GM23248 (cell line): ENCODE measurements around the gene ZMAT5. TPM values are rescaled to one million over a fixed set of nuclear protein-coding genes. Genes with fewer than 3 reads are reported as not detected.
A peak's percentile ranks its signal among the peaks of the same experiment; 100 is the strongest.

ENCODE experiments used
- DNase-seq: peaks from one replicate; pipeline ENCODE4 v3.0.0-alpha.2; 2015
- H2AFZ ChIP-seq: fragments of 200-600 bp; sonication (generic); 2 replicates; pipeline ENCODE4 v1.6.1; 2016; ENCODE audit warnings: antibody characterized with exemption
- H3F3A ChIP-seq: fragments of 200-600 bp; sonication (generic); 2 replicates; pipeline ENCODE4 v1.6.1; 2016; ENCODE audit warnings: mild to moderate bottlenecking, antibody characterized with exemption, mixed run types; ENCODE audit not compliant: insufficient read depth
- H3K27ac ChIP-seq: fragments of 200-600 bp; sonication (generic); 2 replicates; pipeline ENCODE4 v1.5.1; 2016; ENCODE audit warnings: mild to moderate bottlenecking
- H3K27me3 ChIP-seq: fragments of 200-600 bp; sonication (generic); replicated peaks from 2 replicates; pipeline ENCODE4 v1.6.1; 2016; ENCODE audit warnings: mild to moderate bottlenecking; ENCODE audit not compliant: insufficient read depth
- H3K36me3 ChIP-seq: fragments of 200-600 bp; sonication (generic); 2 replicates; pipeline ENCODE4 v1.6.1; 2016; ENCODE audit warnings: low read depth, mild to moderate bottlenecking
- H3K4me1 ChIP-seq: fragments of 200-600 bp; sonication (generic); 2 replicates; pipeline ENCODE4 v1.6.1; 2016; ENCODE audit warnings: mild to moderate bottlenecking; ENCODE audit not compliant: insufficient read depth
- H3K4me2 ChIP-seq: fragments of 200-600 bp; sonication (generic); one replicate; pipeline ENCODE4 v1.6.1; 2016; ENCODE audit warnings: mild to moderate bottlenecking; ENCODE audit not compliant: unreplicated experiment
- H3K4me3 ChIP-seq: fragments of 200-600 bp; sonication (generic); 2 replicates; pipeline ENCODE4 v1.5.1; 2016; ENCODE audit warnings: mild to moderate bottlenecking
- H3K79me2 ChIP-seq: fragments of 200-600 bp; sonication (generic); 2 replicates; pipeline ENCODE4 v1.6.1; 2016; ENCODE audit warnings: mild to moderate bottlenecking; ENCODE audit not compliant: insufficient read depth
- H3K9ac ChIP-seq: fragments of 200-600 bp; sonication (generic); 2 replicates; pipeline ENCODE4 v1.6.1; 2016; ENCODE audit warnings: mild to moderate bottlenecking
- H3K9me2 ChIP-seq: fragments of 200-600 bp; sonication (generic); 2 replicates; pipeline ENCODE4 v1.6.1; 2016; ENCODE audit warnings: mixed run types, mild to moderate bottlenecking, moderate library complexity; ENCODE audit not compliant: insufficient read depth
- H3K9me3 ChIP-seq: fragments of 200-600 bp; sonication (generic); one replicate; pipeline ENCODE4 v1.6.1; 2017; ENCODE audit warnings: low read depth
- H4K20me1 ChIP-seq: fragments of 200-600 bp; sonication (generic); 2 replicates; pipeline ENCODE4 v1.6.0; 2016; ENCODE audit not compliant: insufficient read depth
- EZH2 ChIP-seq: fragments of 200-600 bp; sonication (generic); IDR thresholded peaks from 2 replicates; pipeline ENCODE4 v1.6.1; 2018; ENCODE audit warnings: antibody characterized with exemption, mild to moderate bottlenecking; ENCODE audit not compliant: insufficient read depth, poor library complexity, severe bottlenecking
- EZH2phosphoT487 ChIP-seq: fragments of 200-600 bp; sonication (generic); IDR thresholded peaks from 2 replicates; pipeline ENCODE4 v1.6.1; 2018; ENCODE audit warnings: antibody characterized with exemption, moderate library complexity, mild to moderate bottlenecking, low read depth; ENCODE audit not compliant: insufficient read depth
- WGBS, 2 experiments: methylation state at CpG; one replicate each; pipeline ENCODE4 v1.1.6; 2015 to 2017; ENCODE audit warnings: low lambda C conversion rate in 2 of 2, low coverage in 1 of 2; ENCODE audit errors: missing lambda C conversion rate in 2 of 2; 5-methylcytosine and 5-hydroxymethylcytosine counted together
- in situ Hi-C: fragments of 300-500 bp; cut with MboI; formaldehyde crosslinking; loops from 2 replicates; pipeline ENCODE4 v1.15.0; 2020
- polyA plus RNA-seq: library from polyadenylated mRNA; unstranded; fragments of >200 nt; fragmentation: Nextera tagmentation; extraction: Ambion mirVana; gene quantifications from 2 replicates; pipeline ENCODE4 v1.2.1, GENCODE V29; 2016
- total RNA-seq: library from RNA; depleted of rRNA; stranded (reverse); fragments of >200 nt; shearing (Covaris generic); gene quantifications from 2 replicates; pipeline ENCODE4 v1.2.3, GENCODE V29; 2014

Gene ZMAT5
- total and polyA plus RNA-seq, 2 experiments from 2014 or later, result 11.3 to 35.8 TPM

DNA sequence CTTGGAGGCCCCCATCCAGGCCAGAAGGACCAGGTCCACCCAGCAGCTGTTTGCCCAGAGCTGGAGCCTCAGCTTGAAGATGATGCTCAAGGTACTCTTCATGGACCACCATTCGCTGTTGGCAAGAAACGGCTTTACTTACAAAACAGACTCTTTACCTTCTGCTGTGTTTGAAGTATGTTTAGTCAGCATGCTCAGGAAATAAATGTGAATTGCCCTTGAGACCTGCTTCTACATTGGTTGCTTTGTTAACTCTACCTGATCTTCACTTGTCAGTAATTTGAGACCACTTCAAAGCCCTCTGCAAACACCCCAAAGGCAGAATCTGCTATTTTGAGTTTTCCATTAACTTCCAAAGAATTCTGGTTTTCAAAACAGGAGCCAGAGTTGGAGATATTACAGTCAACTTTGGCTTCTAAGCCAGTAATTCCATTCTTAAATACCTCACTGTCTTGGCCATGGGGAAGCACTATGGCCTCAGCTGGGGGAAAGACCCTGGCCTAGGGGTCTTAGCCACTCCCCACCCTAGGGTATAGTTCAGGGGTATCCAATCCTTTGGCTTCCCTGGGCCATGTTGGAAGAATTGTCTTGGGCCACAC, 3.0 kb upstream of the ZMAT5 start:
- peaks cover 24% of the 10 kb centered on the region for H3K4me1 ChIP-seq
- no peaks in the 10 kb centered on the region for H3K9me3 ChIP-seq
- H4K20me1 ChIP-seq, result no peaks in the 10 kb centered on the region
- 72 to 84% methylated on average over 2 of the region's 2 CpGs for WGBS, 2 experiments
- in situ Hi-C loops, result no loop called here
- H3K27me3 ChIP-seq, result no peaks in the 10 kb centered on the region
- peaks cover 9% of the 10 kb centered on the region; the same call in 1 of the 2 replicates for H3K36me3 ChIP-seq
- no peak overlapping the region for H2AFZ ChIP-seq
- no peaks in the 10 kb centered on the region for H3K9me2 ChIP-seq
- no peak overlapping the region for H3K9ac ChIP-seq
- peaks cover 45% of the 10 kb centered on the region for H3K79me2 ChIP-seq
- TF ChIP-seq EZH2 (no peak), EZH2phosphoT487 (no peak)
- no peak overlapping the region for H3K4me3 ChIP-seq
- no peak overlapping the region for H3K27ac ChIP-seq
- DNase-seq, result no peak
- no peak overlapping the region for H3K4me2 ChIP-seq
- peaks cover 25% of the 10 kb centered on the region for H3F3A ChIP-seq

DNA sequence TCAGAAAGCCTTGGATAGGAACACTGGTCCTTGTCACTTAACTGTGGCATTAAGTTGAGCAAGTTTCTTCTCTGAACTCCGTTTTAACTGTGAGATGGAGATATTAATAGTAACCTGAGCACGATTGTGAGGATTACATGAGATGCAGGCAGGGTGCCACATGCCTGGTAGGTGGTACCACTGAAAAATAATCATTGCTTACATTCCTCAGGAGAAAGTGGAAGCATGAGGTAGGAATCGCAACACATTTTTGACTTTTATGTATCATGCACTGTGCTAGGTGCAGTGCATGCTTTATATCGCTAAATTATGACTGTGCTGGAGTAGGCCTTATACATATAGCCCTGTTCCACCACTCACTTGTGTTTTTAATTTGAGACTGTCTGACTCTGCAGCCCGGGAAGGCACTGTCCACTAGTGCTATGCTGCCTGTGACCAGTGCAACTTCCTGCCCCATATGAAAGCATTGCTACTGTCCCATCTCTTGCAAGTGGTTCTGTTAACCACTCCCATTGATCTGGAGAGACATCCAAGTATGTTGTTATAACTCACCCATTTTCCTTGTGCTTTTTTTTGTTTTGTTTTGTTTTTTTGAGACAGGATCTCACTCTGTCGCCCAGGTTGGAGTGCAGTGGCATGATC, 1.4 kb upstream of the ZMAT5 start:
- H3K9me2 ChIP-seq, result no peaks in the 10 kb centered on the region
- peaks cover 47% of the 10 kb centered on the region for H3K79me2 ChIP-seq
- no peaks in the 10 kb centered on the region for H4K20me1 ChIP-seq
- 48 to 50% methylated on average over 6 of the region's 6 CpGs for WGBS, 2 experiments
- TF ChIP-seq EZH2phosphoT487 (no peak), EZH2 (no peak)
- H3K4me3 ChIP-seq, result peak overlapping the region; percentile 86
- peak overlapping the region; percentile 75 for H3K27ac ChIP-seq
- H2AFZ ChIP-seq, result peak overlapping the region; percentile 97
- no peaks in the 10 kb centered on the region for H3K27me3 ChIP-seq
- peaks cover 23% of the 10 kb centered on the region for H3F3A ChIP-seq
- peak overlapping the region; percentile 92 for H3K9ac ChIP-seq
- in situ Hi-C loops, result no loop called here
- H3K9me3 ChIP-seq, result no peaks in the 10 kb centered on the region
- peak overlapping the region; percentile 95 for H3K4me2 ChIP-seq
- H3K36me3 ChIP-seq, result peaks cover 9% of the 10 kb centered on the region; the same call in 1 of the 2 replicates
- peaks cover 18% of the 10 kb centered on the region for H3K4me1 ChIP-seq
- DNase-seq, result peak; percentile 49

DNA sequence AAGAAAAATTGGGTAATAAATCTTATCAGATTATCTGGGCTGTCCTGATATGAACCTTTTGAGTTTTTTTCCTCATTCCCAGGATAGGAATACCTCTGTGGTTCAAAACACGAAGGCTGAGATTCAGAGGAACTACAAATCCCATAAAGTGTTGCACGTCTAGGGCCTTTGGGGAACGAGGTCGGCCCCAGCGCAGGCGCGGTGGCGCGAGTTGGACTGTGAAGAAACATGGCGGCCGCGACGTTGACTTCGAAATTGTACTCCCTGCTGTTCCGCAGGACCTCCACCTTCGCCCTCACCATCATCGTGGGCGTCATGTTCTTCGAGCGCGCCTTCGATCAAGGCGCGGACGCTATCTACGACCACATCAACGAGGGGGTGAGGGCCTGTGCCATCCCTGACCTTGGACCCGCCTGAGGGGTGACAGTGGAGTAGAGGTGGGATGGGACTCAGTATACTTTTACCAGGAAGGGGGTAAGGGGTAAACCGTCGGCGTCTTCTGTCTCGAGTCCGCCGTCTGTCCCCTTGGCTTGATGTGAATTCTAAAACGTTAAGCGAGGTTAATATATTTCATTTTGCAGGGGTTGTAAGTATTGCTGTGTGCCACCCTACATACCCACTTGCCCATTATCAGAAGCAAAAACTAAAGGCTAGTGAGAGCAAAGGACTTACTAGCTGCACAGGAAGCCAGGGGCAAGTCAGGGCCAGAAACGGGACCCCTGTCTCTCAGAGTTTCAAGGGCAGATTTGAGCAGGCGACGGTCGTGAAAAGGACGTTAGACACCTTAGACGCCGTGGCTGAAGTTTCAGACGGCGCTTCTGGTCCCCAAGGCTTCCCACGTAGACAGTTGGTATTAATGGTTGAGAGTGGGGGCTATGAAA, 604 bp upstream of the ZMAT5 start, which contains the start of gene UQCR10:
TSS of gene UQCR10 (plus strand) at position 199 of the 881 bp plus-strand sequence. CDS start at position 229, 30 bp downstream.
- H3K79me2 ChIP-seq, result peaks cover 47% of the 10 kb centered on the region
- peaks cover 9% of the 10 kb centered on the region; the same call in 1 of the 2 replicates for H3K36me3 ChIP-seq
- H3K4me1 ChIP-seq, result peaks cover 11% of the 10 kb centered on the region
- no peak for TF ChIP-seq EZH2
- H3K9me3 ChIP-seq, result no peaks in the 10 kb centered on the region
- peak within 1 kb of the TSS; percentile 86 for H3K4me3 ChIP-seq
- H3K27ac ChIP-seq, result peak within 1 kb of the TSS; percentile 75
- H3K27me3 ChIP-seq, result no peaks in the 10 kb centered on the region
- no peaks in the 10 kb centered on the region for H4K20me1 ChIP-seq
- H3F3A ChIP-seq, result peaks cover 15% of the 10 kb centered on the region
- peak within 1 kb of the TSS; percentile 95 for H3K4me2 ChIP-seq
- in situ Hi-C loops, result no loop called here
- peak within 1 kb of the TSS; percentile 97 for H2AFZ ChIP-seq
- H3K9me2 ChIP-seq, result no peaks in the 10 kb centered on the region
- peak; percentile 95 for DNase-seq
- peak within 1 kb of the TSS; percentile 92 for H3K9ac ChIP-seq
- WGBS, 2 experiments, result 14 to 15% methylated on average over 46 of the region's 46 CpGs

DNA sequence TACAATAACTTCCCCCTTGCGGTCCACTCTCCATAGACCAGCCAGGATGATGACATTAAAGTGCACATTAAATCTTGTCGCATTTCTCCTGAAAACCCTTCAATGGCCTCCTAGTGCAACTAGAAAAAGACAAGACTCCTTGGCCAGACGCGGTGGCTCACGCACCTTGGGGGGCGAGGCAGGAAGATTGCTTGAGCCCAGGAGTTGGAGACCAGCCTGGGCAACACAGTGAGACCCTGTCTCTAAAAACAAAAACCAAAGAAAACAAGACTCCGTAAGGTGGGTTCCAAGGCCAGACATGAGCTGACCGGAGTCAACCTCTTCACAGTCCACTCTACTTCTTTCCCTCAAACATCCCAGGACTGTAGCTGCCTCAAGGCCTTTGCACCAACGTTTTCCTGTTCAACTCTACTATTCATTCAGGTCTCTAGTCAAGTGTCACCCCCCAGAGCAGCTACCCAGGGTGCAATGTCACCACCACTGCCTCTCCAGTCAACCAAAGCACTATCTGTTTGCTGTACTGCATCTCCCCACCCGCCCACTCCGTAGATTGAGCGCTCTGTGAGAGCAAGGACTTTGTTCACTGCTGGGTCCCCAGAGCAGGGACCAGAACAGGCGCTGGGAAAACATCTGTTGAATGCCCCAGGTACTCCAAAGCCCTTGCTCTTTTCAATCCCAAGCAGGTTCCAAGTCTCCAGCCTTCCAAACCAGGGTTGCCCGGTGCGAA, 739 bp downstream of the ZMAT5 start:
- Histone ChIP-seq H3K4me2 (peak overlapping the region; percentile 95), H2AFZ (peak overlapping the region; percentile 97), H3K27ac (peak overlapping the region; percentile 75; the same call in 1 of the 2 replicates), H3K9me2 (no peaks in the 10 kb centered on the region), H3K36me3 (peaks cover 9% of the 10 kb centered on the region; the same call in 1 of the 2 replicates), H3K9ac (peak overlapping the region; percentile 92), H3F3A (peaks cover 9% of the 10 kb centered on the region), H3K27me3 (no peaks in the 10 kb centered on the region), H4K20me1 (no peaks in the 10 kb centered on the region), H3K79me2 (peaks cover 47% of the 10 kb centered on the region), H3K4me3 (peak overlapping the region; percentile 86), H3K4me1 (peaks cover 10% of the 10 kb centered on the region), H3K9me3 (no peaks in the 10 kb centered on the region)
- no peak for TF ChIP-seq EZH2phosphoT487
- TF ChIP-seq EZH2, result no peak
- in situ Hi-C loops, result no loop called here
- WGBS, 2 experiments, result 60 to 66% methylated on average over 15 of the region's 15 CpGs
- peak; percentile 36 for DNase-seq
